Adrenal gland (tissue), 5 donors: ENCODE data around the gene MBD2.

ENCODE experiments used
- CTCF ChIP-seq, 6 experiments: fragments of 450-650 bp in 4 of 6; fragments of 200-600 bp in 2 of 6; sonication (generic) in 1 of 6; IDR thresholded peaks; 1 replicate in 5 of 6; 2 replicates in 1 of 6; pipeline versions ENCODE4 v1.5.1 to v1.8.0; 2016 to 2021; ENCODE audit warnings: antibody characterized with exemption in 6 of 6, mild to moderate bottlenecking in 2 of 6, moderate library complexity in 1 of 6
- POLR2A ChIP-seq, 2 donors: fragments of 450-650 bp; IDR thresholded peaks; one replicate each; pipeline ENCODE4 v1.6.1; 2017; ENCODE audit warnings: antibody characterized with exemption in 2 of 2, mild to moderate bottlenecking in 2 of 2, moderate library complexity in 1 of 2
- donor health status: DM: no; HTN: no; CAD: no.

GRCh38 chr18:54220406-54220805 is 4.1 kb downstream of the MBD2 start:
- TF ChIP-seq CTCF (IDR thresholded peaks at IDR 0.05) = no peak
- no peak for TF ChIP-seq POLR2A (IDR thresholded peaks at IDR 0.05)
